Osteocyte (in vitro differentiated cells): ENCODE measurements around the gene PDK4. TPM values are rescaled to one million over a fixed set of nuclear protein-coding genes. Genes with fewer than 3 reads are reported as not detected.

Source experiments
- DNase-seq: peaks from one replicate; pipeline ENCODE4 v3.0.0; 2021; ENCODE audit warnings: mixed read lengths; ENCODE audit not compliant: unreplicated experiment; ENCODE audit errors: extremely low spot score
- H3K27ac Mint-ChIP-seq: one replicate; pipeline ENCODE4 v1.8.0; 2021; ENCODE audit warnings: mild to moderate bottlenecking, mixed read lengths; ENCODE audit not compliant: unreplicated experiment
- H3K27me3 Mint-ChIP-seq: one replicate; pipeline ENCODE4 v1.8.0; 2021; ENCODE audit warnings: mixed read lengths; ENCODE audit not compliant: unreplicated experiment
- H3K36me3 Mint-ChIP-seq: one replicate; pipeline ENCODE4 v1.8.0; 2021; ENCODE audit warnings: mixed read lengths; ENCODE audit not compliant: unreplicated experiment
- H3K4me1 Mint-ChIP-seq: one replicate; pipeline ENCODE4 v1.8.0; 2021; ENCODE audit warnings: mixed read lengths; ENCODE audit not compliant: unreplicated experiment
- H3K4me3 Mint-ChIP-seq: one replicate; pipeline ENCODE4 v1.8.0; 2021; ENCODE audit warnings: mild to moderate bottlenecking, moderate library complexity, mixed read lengths; ENCODE audit not compliant: unreplicated experiment
- H3K9me3 Mint-ChIP-seq: one replicate; pipeline ENCODE4 v1.8.0; 2021; ENCODE audit warnings: mixed read lengths; ENCODE audit not compliant: unreplicated experiment
- total RNA-seq: library from RNA; stranded (reverse); gene quantifications from 2 replicates; pipeline ENCODE4 v1.2.1, GENCODE V29; 2021
- TF ChIP-seq, protein P1 (sequence below): fragments of 200-600 bp; sonication (generic); IDR thresholded peaks from 2 replicates; pipeline ENCODE4 v1.5.0; 2021; ENCODE audit warnings: antibody characterized with exemption, mild to moderate bottlenecking, moderate library complexity

The PDK4 gene
- total RNA-seq, 1 donor from 2014 or later: 0.56 TPM

DNA sequence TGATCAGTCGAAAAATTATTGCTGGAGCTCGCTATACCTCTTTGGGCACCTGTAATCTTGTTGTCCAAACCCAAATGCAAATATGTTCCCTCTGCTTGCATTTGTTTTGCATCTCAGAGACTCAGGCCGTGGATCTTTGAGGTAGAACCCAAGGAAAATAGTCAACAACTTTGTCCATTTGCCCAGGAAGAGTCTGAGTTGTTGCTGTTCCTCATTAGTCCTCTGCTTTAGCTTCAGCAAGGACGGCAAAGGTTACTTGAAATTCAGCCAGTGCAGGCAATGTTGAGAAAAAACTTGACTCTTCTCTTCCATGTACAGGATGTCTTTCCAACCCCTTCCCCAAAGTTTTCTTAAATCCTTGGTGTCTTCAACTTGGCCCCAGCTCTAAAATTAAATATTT lies 45.8 kb downstream of the PDK4 start:
- TF ChIP-seq, protein P1, sequence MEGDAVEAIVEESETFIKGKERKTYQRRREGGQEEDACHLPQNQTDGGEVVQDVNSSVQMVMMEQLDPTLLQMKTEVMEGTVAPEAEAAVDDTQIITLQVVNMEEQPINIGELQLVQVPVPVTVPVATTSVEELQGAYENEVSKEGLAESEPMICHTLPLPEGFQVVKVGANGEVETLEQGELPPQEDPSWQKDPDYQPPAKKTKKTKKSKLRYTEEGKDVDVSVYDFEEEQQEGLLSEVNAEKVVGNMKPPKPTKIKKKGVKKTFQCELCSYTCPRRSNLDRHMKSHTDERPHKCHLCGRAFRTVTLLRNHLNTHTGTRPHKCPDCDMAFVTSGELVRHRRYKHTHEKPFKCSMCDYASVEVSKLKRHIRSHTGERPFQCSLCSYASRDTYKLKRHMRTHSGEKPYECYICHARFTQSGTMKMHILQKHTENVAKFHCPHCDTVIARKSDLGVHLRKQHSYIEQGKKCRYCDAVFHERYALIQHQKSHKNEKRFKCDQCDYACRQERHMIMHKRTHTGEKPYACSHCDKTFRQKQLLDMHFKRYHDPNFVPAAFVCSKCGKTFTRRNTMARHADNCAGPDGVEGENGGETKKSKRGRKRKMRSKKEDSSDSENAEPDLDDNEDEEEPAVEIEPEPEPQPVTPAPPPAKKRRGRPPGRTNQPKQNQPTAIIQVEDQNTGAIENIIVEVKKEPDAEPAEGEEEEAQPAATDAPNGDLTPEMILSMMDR: no peak
- H3K9me3 Mint-ChIP-seq: no peaks in the 10 kb centered on the region
- peaks cover 12% of the 10 kb centered on the region for H3K27me3 Mint-ChIP-seq
- peaks cover 11% of the 10 kb centered on the region for H3K4me1 Mint-ChIP-seq
- no peak overlapping the region for H3K4me3 Mint-ChIP-seq
- DNase-seq: no peak
- H3K36me3 Mint-ChIP-seq: no peaks in the 10 kb centered on the region
- no peak overlapping the region for H3K27ac Mint-ChIP-seq

DNA sequence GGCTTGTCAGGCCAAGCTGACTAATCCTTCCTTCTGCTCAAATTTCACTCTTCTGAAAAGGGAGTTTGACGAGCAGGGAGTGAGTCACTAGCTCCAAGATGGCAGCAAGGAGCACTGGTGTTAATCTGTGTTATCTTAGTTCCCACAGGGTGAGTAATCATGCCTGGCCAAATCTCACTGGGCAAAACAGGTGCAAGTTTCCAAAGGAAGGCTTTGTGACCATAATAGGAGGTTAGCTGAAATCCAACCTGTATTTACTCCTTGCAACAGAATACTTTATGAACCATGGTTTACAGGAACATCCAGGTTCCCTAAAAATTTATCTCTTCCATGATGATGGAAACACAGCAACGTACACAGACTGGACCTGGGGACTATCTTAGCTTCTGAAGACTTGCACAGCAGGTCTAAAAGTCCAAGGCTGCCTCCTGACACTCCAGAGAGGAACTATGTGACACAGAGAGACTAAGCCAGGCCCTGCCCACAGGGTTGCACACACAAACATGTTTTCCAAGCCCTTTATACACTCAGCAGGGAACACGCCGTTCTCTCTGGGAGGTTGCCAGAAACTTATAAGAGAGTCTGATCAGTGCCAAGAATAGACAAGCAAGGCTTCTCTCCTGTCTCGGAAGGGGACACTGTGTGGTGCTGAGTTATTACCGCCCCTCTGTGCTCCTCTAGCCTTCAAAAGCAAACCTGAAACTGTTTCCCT lies 46.3 kb downstream of the PDK4 start:
- DNase-seq: no peak
- TF ChIP-seq, protein P1: no peak
- no peaks in the 10 kb centered on the region for H3K36me3 Mint-ChIP-seq
- H3K9me3 Mint-ChIP-seq: no peaks in the 10 kb centered on the region
- H3K4me1 Mint-ChIP-seq: peaks cover 16% of the 10 kb centered on the region
- H3K4me3 Mint-ChIP-seq: no peak overlapping the region
- H3K27me3 Mint-ChIP-seq: peaks cover 12% of the 10 kb centered on the region
- H3K27ac Mint-ChIP-seq: peak overlapping the region; percentile 24

DNA sequence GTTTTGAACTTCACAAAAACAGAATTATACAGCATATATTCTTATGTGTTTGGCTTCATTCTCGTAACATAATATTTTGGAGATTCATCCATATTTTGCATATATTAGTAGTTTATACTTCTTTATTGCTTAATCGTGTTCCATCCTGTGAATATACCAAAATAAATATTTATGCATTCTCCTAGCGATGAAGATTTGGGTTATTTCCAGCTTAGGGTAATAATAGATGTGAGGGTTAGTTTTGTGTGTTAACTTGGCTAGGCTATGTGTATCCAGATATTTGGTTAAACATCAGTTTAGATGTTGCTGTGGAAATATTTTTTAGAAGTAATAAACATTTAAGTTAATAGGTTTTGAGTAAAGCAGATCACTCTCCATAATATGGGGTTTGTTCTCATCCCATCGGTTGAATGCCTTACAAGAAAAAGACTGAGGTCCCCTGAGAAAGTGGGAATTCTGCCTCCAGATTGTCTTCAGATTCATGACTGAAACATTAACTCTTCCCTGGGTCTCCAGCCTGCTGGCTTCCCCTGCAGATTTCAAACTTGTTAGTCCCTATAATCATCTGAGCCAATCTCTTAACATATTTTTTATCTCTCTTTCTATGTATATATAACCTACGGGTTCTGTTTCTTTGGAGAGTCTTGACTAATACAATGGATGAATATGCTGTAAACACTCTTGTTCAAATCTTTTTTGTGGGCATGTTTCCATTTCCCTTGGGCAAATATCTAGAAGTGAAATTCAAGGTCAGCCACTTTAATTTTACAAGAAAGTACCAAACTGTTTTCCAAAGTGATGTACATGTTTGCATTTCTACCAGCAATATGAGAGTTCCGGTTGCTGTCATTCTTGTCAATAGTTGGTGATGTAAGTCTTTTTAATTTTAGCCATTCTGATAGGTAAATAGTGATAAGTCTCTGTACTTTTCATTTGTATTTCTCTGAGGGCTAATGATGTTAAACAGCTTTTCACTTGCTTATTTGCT lies 48.7 kb downstream of the PDK4 start:
- no peak overlapping the region for H3K4me3 Mint-ChIP-seq
- peaks cover 18% of the 10 kb centered on the region for H3K4me1 Mint-ChIP-seq
- peaks cover 7% of the 10 kb centered on the region for H3K27me3 Mint-ChIP-seq
- TF ChIP-seq, protein P1: no peak
- no peaks in the 10 kb centered on the region for H3K9me3 Mint-ChIP-seq
- no peak for DNase-seq
- no peak overlapping the region for H3K27ac Mint-ChIP-seq
- H3K36me3 Mint-ChIP-seq: no peaks in the 10 kb centered on the region

DNA sequence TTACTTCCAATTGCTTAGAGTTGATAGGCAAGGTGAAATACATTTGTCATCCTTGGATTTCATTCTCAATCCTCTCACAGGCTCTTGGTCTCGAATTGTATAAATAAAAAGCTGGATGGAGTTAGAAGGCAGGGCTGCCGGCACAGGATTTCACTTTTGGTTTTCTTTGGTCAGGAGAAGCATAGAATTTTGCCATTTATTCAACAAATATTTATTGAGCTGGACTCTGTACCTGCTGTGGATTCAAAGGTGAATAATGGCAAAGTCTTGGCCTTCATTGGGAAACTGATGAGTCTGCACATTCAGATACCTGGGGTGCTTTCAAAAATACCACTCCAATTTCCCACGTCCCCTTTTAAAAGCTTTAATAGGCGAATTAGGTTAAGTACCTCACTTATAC lies 49.7 kb downstream of the PDK4 start:
- H3K27ac Mint-ChIP-seq: no peak overlapping the region
- TF ChIP-seq, protein P1: no peak
- no peak overlapping the region for H3K4me3 Mint-ChIP-seq
- H3K9me3 Mint-ChIP-seq: no peaks in the 10 kb centered on the region
- peaks cover 18% of the 10 kb centered on the region for H3K4me1 Mint-ChIP-seq
- peaks cover 8% of the 10 kb centered on the region for H3K27me3 Mint-ChIP-seq
- no peaks in the 10 kb centered on the region for H3K36me3 Mint-ChIP-seq
- DNase-seq: no peak

DNA sequence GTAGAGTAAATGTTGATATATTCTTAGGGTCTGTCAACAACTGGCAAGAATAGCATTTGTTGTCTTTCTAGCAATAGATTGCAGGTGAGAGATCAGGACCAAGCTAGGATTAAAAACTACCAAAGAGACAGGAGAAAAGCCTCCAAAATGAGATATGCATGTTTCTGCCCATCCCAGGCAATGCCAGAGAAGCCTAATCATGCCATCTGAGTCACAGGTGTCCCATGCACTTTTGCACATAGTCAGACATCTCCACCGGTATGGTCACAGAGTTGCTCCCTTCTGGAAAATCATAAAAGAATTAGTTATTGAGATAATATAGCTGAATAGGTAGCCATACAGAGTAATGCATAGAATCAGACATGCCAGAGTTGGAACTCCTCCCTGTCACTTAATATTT lies 50.6 kb downstream of the PDK4 start:
- Mint-ChIP-seq H3K4me3 (peak overlapping the region; percentile 61), H3K27ac (peak overlapping the region; percentile 0), H3K36me3 (no peaks in the 10 kb centered on the region), H3K27me3 (peaks cover 17% of the 10 kb centered on the region), H3K9me3 (no peaks in the 10 kb centered on the region), H3K4me1 (peaks cover 18% of the 10 kb centered on the region)
- TF ChIP-seq, protein P1: no peak
- DNase-seq: no peak
